PC-9 (cell line): ENCODE measurements around the gene SIPA1L3. TPM values are rescaled to one million over a fixed set of nuclear protein-coding genes. Genes with fewer than 3 reads are reported as not detected.

ENCODE experiments used
- BruUV-seq: library from RNA; stranded (reverse); fragments of 400-500 nt; replicated peaks from 2 replicates; lab custom pipeline; 2021; lab: Mats Ljungman, UMichigan
- CTCF ChIA-PET: fragments of 300-600 bp; sonication (Branson Sonifier 250); formaldehyde crosslinking; loops from one replicate; lab custom pipeline; 2022; ENCODE audit warnings: antibody characterized with exemption; lab: Charles Lee
- POLR2A ChIA-PET: fragments of 300-600 bp; sonication (Branson Sonifier 250); formaldehyde crosslinking; loops from one replicate; lab custom pipeline; 2022; ENCODE audit warnings: antibody characterized with exemption; ENCODE audit not compliant: unreplicated experiment; lab: Charles Lee
- DNase-seq, 2 experiments: peaks; one replicate each; pipeline versions ENCODE4 v3.0.0 to v3.0.0-alpha.2; 2015 to 2022; ENCODE audit warnings: mixed read lengths in 1 of 2
- H2AFZ ChIP-seq: fragments of 200-600 bp; sonication (generic); 2 replicates; pipeline ENCODE4 v1.8.1; 2017; ENCODE audit warnings: antibody characterized with exemption
- H3F3A ChIP-seq: fragments of 200-600 bp; sonication (generic); 2 replicates; pipeline ENCODE4 v1.8.1; 2017; ENCODE audit warnings: antibody characterized with exemption, mild to moderate bottlenecking, low read depth; ENCODE audit not compliant: insufficient read depth
- H3K27ac ChIP-seq: fragments of 200-600 bp; sonication (generic); 2 replicates; pipeline ENCODE4 v1.6.1; 2016; ENCODE audit warnings: mixed run types
- H3K27me3 ChIP-seq: fragments of 200-600 bp; sonication (generic); 2 replicates; pipeline ENCODE4 v1.6.1; 2016; ENCODE audit warnings: low read depth, mixed run types; ENCODE audit not compliant: insufficient read depth
- H3K36me3 ChIP-seq: fragments of 200-600 bp; sonication (generic); 2 replicates; pipeline ENCODE4 v1.6.1; 2016; ENCODE audit warnings: low read depth, mixed run types
- H3K4me1 ChIP-seq: fragments of 200-600 bp; sonication (generic); replicated peaks from 2 replicates; pipeline ENCODE4 v1.6.1; 2016; ENCODE audit warnings: mixed run types; ENCODE audit not compliant: insufficient read depth
- H3K4me2 ChIP-seq: fragments of 200-600 bp; sonication (generic); 2 replicates; pipeline ENCODE4 v1.6.1; 2017; ENCODE audit warnings: mixed run types
- H3K4me3 ChIP-seq: fragments of 200-600 bp; sonication (generic); 2 replicates; pipeline ENCODE4 v1.6.1; 2016; ENCODE audit warnings: mixed run types
- H3K79me2 ChIP-seq: fragments of 200-600 bp; sonication (generic); 2 replicates; pipeline ENCODE4 v1.6.1; 2017; ENCODE audit warnings: low read depth, mixed run types
- H3K9me2 ChIP-seq: fragments of 200-600 bp; sonication (generic); 2 replicates; pipeline ENCODE4 v1.8.1; 2017; ENCODE audit warnings: mild to moderate bottlenecking; ENCODE audit not compliant: insufficient read depth
- H3K9me3 ChIP-seq: fragments of 200-600 bp; sonication (generic); 2 replicates; pipeline ENCODE4 v1.8.1; 2016; ENCODE audit warnings: low read depth; ENCODE audit not compliant: insufficient read depth
- H4K20me1 ChIP-seq: fragments of 200-600 bp; sonication (generic); 2 replicates; pipeline ENCODE4 v1.8.1; 2017; ENCODE audit not compliant: insufficient read depth
- EZH2 ChIP-seq: fragments of 200-600 bp; sonication (generic); IDR thresholded peaks from 2 replicates; pipeline ENCODE4 v1.8.0; 2017; ENCODE audit warnings: antibody characterized with exemption, low read depth
- intact Hi-C: fragments of 100-400 bp; cut with micrococcal nuclease; formaldehyde crosslinking; loops from one replicate; pipeline ENCODE4 v1.10.0; 2022; ENCODE audit not compliant: unreplicated experiment
- total RNA-seq: library from RNA; stranded (reverse); gene quantifications from 2 replicates; pipeline ENCODE4 v1.2.3, GENCODE V29; 2021
- TF ChIP-seq, protein P1 (sequence below): fragments of 200-600 bp; sonication (generic); conservative IDR thresholded peaks from 2 replicates; pipeline ENCODE4 v1.6.1; 2017; ENCODE audit warnings: mixed run types, antibody characterized with exemption, mild to moderate bottlenecking, moderate library complexity

Gene SIPA1L3
- total RNA-seq, 1 experiment from 2014 or later: 55.2 TPM

DNA sequence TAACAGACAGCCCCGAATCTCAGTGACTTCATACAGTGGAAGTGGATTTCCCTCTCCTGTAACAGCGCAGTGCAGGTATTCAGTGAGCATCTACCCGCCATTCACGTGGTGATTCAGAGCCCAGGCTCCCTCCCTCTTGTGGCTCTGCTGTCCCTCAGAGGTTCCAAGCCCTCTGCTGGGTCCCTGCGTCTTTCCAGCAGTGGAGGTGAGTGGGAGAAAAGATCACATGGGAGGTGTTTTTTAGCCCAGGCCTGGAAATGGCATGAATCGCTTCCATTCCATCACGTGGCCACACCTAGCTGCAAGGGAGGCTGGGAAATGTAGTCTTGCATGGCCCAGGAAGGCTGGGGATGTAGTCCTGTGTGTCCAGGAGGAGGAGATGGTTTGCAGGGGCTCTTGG is 255.6 kb downstream of the SIPA1L3 start:
- no peak overlapping the region for H3K27ac ChIP-seq
- H3K4me3 ChIP-seq: no peak overlapping the region
- CTCF ChIA-PET: no interaction called here
- no peak for DNase-seq
- H3K79me2 ChIP-seq: no peaks in the 10 kb centered on the region
- no TSS peak for BruUV-seq
- TF ChIP-seq EZH2: no peak
- TF ChIP-seq, protein P1, sequence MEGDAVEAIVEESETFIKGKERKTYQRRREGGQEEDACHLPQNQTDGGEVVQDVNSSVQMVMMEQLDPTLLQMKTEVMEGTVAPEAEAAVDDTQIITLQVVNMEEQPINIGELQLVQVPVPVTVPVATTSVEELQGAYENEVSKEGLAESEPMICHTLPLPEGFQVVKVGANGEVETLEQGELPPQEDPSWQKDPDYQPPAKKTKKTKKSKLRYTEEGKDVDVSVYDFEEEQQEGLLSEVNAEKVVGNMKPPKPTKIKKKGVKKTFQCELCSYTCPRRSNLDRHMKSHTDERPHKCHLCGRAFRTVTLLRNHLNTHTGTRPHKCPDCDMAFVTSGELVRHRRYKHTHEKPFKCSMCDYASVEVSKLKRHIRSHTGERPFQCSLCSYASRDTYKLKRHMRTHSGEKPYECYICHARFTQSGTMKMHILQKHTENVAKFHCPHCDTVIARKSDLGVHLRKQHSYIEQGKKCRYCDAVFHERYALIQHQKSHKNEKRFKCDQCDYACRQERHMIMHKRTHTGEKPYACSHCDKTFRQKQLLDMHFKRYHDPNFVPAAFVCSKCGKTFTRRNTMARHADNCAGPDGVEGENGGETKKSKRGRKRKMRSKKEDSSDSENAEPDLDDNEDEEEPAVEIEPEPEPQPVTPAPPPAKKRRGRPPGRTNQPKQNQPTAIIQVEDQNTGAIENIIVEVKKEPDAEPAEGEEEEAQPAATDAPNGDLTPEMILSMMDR: no peak
- peaks cover 10% of the 10 kb centered on the region for H3K36me3 ChIP-seq
- no peaks in the 10 kb centered on the region for H3K4me1 ChIP-seq
- H3F3A ChIP-seq: no peaks in the 10 kb centered on the region
- no peak overlapping the region for H3K4me2 ChIP-seq
- H4K20me1 ChIP-seq: no peaks in the 10 kb centered on the region
- H2AFZ ChIP-seq: no peak overlapping the region
- no peaks in the 10 kb centered on the region for H3K9me3 ChIP-seq
- no peaks in the 10 kb centered on the region for H3K27me3 ChIP-seq
- POLR2A ChIA-PET: no interaction called here
- no peaks in the 10 kb centered on the region for H3K9me2 ChIP-seq
- intact Hi-C loops: no loop called here

DNA sequence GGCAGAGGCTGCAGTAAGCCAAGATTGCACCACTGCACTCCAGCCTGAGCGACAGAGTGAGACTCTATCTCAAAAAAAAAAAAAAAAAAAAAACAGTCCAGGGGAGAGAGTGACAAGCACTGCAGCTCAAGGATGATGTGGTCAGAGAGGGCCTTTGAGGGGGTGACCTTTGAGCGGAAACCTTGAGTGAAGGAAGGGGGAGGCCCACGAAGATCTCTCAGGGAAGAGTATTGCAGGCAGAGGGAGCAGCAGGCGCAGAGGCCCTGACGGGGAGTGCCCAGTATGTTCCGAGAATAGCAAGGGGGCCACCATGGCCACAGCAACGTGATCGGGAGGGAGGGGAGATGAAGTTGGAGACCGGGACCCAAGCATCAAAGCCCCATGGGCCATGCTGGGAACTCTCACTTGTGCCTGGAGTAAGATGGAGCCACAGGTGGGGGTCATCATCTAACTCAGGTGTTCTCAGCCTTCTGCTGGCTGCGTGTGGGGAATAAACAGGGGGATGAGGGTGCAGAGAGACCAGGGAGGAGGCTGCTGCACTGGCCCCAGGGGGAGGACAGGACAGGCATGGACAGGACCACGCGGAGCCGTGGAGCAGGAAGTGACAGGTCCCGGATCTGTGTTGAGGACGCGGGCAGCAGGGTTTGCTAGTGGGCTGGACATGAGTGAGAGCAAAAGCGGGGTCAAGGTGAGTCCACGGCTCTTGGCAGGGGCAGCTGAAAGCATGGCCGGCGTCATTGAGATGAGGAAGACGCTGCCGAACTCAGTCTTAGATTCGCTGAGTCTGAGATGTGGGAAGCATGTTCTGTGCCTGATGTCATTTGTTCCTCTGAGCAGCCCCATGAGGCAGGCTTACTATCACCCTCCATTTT is 256.6 kb downstream of the SIPA1L3 start:
- no TSS peak for BruUV-seq
- no peak for TF ChIP-seq EZH2
- TF ChIP-seq, protein P1: no peak
- H3K9me2 ChIP-seq: no peaks in the 10 kb centered on the region

DNA sequence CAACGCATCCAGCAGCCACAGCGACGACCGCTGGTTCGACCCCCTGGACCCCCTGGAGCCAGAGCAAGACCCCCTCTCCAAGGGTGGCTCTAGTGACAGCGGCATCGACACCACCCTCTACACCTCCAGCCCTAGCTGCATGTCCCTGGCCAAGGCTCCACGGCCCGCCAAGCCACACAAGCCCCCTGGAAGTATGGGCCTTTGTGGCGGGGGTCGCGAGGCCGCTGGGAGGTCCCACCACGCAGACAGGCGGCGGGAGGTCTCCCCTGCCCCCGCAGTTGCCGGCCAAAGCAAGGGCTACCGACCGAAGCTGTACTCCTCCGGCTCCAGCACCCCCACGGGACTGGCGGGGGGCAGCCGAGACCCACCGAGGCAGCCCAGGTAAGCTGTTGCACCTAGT is 257.5 kb downstream of the SIPA1L3 start:
- no TSS peak for BruUV-seq
- Histone ChIP-seq H3K36me3 (peaks cover 10% of the 10 kb centered on the region), H3K27ac (no peak overlapping the region), H3K9me2 (no peaks in the 10 kb centered on the region), H3K9me3 (no peaks in the 10 kb centered on the region), H3K27me3 (no peaks in the 10 kb centered on the region), H3K4me3 (no peak overlapping the region), H3K4me2 (no peak overlapping the region), H4K20me1 (no peaks in the 10 kb centered on the region), H3K4me1 (no peaks in the 10 kb centered on the region), H3K79me2 (no peaks in the 10 kb centered on the region), H2AFZ (no peak overlapping the region), H3F3A (no peaks in the 10 kb centered on the region)
- no peak for DNase-seq
- intact Hi-C loops: no loop called here
- POLR2A ChIA-PET: no interaction called here
- TF ChIP-seq EZH2: no peak
- TF ChIP-seq, protein P1: no peak
- CTCF ChIA-PET: no interaction called here

More for the DNA sequence above, 256.6 kb downstream of the SIPA1L3 start:
- no peaks in the 10 kb centered on the region for H3K4me1 ChIP-seq
- DNase-seq: no peak
- H4K20me1 ChIP-seq: no peaks in the 10 kb centered on the region
- no peak overlapping the region for H3K27ac ChIP-seq
- H3K36me3 ChIP-seq: peaks cover 10% of the 10 kb centered on the region
- H3K9me3 ChIP-seq: no peaks in the 10 kb centered on the region
- H3K4me2 ChIP-seq: no peak overlapping the region
- ChIA-PET CTCF (no interaction called here), POLR2A (no interaction called here)
- no peak overlapping the region for H3K4me3 ChIP-seq
- H2AFZ ChIP-seq: no peak overlapping the region
- intact Hi-C loops: no loop called here
- H3K79me2 ChIP-seq: no peaks in the 10 kb centered on the region
- no peaks in the 10 kb centered on the region for H3K27me3 ChIP-seq
- H3F3A ChIP-seq: no peaks in the 10 kb centered on the region
